ENCODE measurements around the gene CYP2B6.
"Not testable (repeated sequence)": the region's sequence is repeated elsewhere in the genome, so short reads cannot be mapped to it uniquely, and the experiment has no call there.

CYP2B6 gene

DNA sequence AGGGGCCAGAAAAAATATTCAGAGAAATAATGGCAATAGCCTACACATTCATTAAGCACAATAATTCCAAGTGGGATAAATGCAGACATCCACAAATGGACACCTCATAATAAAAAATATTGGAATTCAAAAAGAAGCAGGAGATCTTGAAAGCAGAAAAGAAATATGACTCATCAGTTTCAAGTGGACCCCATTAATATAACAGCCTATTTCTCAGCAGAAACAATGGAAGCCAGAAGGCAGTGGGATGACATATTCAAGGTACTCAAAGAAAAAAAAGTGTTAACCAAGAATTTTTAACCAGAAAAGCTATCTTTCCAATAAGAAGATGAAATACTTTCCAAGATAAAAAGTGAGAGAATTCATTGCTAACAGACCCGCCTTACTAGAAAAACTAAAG, 48.7 kb downstream of the CYP2B6 start:
- no peak for DNase-seq

GRCh38 chr19:41045095-41045494, 54.0 kb downstream of the CYP2B6 start:
- DNase-seq, result not testable (repeated sequence)

- no peak for DNase-seq
Observed at GRCh38 chr19:41050426-41050825, 59.3 kb downstream of the CYP2B6 start.

- not testable (repeated sequence) for DNase-seq
Observed at GRCh38 chr19:41052162-41052561, 61.1 kb downstream of the CYP2B6 start.

DNA sequence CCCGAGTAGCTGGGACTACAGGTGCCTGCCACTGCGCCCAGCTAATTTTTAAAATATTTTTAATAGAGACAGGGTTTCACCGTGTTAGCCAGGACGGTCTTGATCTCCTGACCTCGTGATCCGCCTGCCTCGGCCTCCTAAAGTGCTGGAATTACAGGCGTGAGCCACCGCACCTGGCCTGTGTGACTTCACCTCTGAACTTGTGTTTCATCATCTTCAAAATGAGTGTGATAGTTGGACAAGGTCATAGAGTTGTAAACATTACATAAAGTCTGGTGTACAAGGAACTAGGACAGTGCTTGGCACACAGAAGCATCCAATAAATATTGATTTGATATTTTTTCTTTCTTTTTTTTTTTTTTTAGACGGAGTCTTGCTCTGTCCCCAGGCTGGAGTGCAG, 62.2 kb downstream of the CYP2B6 start:
- DNase-seq, result not testable (repeated sequence)

- peak in 1 of 2 donors; percentile 4 for DNase-seq
Observed at GRCh38 chr19:41064974-41065569, 74.0 kb downstream of the CYP2B6 start.

Data from CD4-positive, alpha-beta T cell treated with Interferon alpha-2 for 1 hour (primary cell).